DMS153 treated with DMSO at 0.1 percent for 48 hours (cell line): Measurements from ENCODE around the gene LHFPL6.

Source experiments
- DNase-seq: peaks from one replicate; lab custom pipeline; 2025; ENCODE audit not compliant: unreplicated experiment; lab: John Stamatoyannopoulos, UW

The LHFPL6 gene

DNA sequence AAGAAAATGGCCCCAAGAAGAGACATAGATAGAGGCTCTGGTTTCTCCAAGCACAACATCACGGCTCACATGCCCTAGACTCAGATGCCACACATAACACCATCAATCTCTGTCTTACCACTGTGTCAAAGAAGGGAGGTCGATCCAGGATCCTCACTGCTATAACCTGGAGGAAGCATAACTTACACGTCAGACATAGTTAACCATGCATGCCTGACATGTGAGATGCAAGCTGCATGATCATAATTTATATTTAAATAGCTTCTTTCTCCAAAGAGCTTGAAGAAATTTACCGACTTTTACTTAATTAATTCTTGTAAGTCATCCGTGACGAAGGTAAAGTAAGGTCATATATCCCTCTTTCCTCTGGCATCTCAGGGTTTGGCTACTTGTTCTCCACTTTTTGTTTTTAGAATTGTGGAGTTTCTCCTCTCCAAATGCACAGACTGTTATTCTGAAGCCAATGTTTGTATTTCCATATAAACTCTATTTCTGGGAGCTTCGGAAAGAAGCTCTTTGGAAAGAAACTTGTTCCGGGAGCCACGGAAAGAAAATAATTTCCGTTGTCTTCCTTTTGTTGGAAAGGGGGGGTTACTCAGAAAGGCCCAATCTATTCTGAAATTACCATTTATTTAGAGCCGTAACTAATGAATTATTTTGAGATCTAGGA is 205.6 kb downstream of the LHFPL6 start:
- no peak for DNase-seq

DNA sequence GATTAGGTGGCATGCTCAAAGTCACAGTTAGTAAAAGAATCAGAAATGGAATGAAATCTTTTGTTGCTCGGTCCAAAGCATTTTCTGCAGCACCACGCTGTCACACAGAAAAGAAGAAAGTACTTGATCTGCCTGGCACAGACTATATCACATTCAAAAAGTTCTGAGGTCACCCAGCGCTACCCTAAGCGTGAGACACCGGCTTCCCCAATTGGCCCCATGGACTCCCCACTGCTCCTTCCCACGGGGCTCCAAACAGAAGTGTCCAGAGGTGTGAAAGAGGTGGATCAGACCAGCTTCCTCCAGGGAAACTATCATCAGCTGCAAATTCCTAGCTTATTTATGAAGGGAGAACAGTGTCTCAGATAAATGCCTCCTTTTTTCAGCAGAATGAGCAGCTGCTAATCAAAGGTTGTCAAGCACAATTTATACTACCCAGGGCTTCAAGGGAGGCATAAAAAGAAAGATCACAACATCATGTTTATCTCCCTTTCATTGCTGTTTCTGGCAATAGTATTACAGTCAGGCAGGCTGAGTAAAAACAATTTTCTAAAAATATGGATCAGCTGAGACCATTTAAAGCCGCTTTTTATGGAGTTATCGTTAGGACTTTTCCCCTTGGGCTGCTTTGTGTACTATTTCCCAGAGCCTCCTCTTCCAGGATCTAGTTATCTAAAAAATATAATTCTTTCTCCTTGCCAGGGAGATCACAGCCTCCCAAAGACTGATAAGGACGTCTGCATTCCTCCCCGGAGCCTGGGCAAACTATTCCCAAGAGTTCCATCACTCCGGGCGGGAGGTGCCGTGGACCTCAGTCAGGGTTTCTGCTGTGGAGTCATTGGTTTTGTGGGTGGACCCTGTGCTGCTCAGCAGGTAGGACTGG is 208.0 kb downstream of the LHFPL6 start:
- no peak for DNase-seq

DNA sequence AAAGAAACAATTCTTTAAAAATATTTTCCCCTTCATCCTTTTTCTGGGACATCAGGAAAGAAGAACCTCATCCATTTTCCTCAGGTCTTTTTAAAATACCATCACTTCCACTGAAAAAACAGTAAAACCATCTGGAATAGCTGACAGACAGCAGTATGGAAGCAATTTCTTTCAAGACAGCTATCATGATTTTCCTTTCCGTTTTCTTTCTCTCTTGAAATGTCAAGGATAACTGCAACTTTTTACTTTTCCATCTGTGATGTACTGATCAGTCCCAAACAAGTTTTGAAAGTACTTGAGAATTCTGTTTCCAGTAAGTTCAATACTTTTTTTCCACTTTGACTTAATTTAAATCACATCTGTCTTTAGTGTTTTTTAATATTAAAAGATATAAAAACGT is 211.2 kb downstream of the LHFPL6 start:
- DNase-seq = no peak

DNA sequence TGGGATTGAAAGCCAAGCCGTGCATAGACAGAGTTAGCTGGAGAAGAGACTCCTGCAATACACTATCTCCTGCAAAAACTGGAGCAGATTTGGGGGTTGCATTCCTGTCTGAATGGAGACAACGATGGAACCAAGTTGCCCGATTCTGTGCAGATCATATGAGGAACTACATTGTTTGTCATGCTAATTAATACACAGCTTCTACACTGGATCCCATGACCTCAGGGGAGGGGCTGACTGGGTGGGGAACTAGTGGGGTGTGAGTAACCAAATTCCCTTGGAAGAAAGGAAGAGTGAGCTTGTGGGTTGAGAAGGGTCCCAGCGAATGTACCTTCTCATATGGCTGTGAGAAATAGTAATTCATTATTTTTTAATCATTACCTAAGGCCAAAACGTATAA is 214.0 kb downstream of the LHFPL6 start:
- DNase-seq = no peak

DNA sequence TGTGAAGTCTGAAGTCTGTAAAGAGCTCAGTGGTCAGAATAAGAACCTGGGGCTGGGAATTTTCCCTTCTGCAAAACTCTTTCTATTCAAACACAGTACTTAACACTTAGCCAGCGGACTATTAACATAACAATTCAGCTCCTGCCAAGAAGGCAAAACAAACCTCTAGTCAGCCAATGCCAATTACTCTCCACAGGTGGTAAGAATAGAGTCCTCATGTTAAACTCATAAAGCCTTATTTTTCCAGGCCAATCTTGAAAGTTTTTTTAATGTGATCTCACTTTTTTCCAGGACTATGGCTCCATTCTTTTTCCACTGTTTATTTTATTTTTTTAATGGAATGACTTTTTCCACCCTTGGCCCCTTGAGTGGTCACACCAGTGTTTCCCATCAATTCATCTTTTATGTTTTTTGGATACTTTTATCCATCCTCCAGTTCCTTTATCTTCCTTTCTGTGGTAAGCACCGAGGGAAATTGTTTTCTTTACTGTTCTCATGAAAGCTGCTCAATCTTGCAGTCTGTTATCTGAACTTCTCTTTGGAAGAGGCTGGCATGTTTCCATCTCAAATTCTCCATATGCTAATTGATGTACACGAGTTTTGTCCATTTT is 217.3 kb downstream of the LHFPL6 start:
- no peak for DNase-seq

DNA sequence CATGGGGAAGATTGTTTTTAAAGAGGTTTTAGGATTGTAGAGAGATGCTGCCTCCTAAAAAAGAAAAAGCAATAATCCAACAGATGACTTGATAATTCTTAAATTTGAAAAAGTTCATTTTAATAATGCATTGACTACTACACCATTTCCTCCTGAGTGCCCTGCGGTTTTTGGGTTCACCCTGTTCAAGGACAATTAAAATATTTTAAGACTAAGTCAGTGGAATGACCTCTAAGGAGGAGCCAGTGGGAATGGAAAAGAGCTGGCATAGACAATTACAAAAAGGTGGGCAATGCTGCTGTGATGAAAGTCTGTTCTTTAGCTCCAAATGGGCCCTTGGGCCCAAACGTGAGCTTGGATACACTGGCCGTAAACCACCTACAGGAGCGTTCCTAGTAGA is 217.8 kb downstream of the LHFPL6 start:
- DNase-seq = no peak

DNA sequence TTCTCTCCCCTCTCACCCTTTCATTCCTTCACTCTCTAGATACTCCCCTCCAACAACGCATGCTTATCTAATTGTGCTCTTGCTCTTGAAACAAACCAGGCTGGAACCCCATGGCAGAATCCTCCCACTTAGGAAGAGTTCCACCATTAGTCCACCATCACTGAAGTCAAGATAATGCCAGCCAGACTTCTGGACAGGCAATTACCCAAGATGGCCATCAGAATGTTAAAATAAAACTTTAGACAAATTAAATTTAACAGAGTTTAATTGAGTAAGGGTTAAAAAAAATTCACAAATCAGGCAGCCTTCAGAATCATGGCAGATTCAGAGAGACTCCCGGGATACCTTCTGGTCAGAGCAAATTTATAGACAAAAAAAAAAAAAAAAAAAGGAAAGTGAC is 221.5 kb downstream of the LHFPL6 start:
- no peak for DNase-seq

DNA sequence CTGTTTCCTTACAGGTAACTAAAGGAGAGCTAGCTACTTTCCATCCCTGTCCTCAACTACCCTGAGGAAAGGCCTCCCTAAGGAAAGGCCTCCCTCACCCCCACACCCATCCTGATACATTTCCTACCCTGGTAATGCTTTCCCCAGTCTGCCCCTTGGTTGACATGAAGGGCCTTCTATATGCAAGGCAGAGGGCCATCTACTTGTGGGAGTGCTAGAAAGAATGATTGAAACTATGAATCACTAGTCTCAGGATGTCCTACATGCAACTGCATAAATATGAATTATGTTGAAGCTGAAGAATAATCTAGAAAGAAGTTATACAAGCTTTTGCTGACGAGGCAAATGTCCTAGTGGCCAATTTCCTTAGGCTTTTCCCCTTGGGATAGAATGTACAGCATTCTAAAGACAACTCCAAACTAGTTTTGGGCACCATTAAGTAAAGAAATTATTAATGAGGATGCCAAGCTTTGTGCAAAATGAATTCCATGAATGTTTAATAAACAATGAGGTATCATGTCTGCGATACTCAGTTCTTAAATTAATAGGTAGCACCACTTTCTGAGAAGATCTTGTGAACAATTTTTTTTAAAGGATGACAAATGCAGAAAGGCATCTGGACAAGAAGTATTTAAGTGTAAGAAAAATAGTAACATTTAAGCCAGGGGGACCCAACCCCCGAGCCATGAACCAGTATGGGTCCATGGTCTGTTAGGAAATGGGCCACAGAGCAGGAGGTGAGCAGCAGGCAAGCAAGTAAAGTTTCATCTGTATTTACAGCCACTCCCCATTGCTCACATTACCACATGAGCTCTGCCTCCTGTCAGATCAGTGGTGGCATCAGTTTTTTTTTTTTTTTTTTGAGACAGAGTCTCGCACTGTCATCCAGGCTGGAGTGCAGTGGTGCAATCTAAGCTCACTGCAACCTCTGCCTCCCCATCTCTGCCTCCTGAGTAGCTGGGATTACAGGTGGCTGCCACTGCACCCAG is 223.0 kb downstream of the LHFPL6 start:
- no peak for DNase-seq

DNA sequence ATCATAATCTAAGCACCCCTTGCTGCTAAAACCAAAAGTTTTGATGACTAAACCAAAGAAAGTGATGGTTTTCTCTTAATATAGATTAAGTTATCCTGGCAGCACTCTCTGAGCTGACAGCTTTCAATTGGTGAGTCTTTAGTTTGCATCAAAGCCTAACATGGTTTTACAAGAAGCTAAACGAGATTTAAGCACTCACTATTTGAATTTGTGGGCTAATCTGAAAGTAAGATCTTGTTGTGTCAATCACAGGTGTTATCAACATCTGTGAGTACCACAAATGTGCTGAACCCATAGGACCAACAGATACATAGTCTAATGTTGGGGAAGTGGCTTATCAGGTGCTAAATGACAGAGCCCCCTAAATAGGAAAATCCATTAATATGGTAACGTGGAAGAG is 223.9 kb downstream of the LHFPL6 start:
- no peak for DNase-seq

DNA sequence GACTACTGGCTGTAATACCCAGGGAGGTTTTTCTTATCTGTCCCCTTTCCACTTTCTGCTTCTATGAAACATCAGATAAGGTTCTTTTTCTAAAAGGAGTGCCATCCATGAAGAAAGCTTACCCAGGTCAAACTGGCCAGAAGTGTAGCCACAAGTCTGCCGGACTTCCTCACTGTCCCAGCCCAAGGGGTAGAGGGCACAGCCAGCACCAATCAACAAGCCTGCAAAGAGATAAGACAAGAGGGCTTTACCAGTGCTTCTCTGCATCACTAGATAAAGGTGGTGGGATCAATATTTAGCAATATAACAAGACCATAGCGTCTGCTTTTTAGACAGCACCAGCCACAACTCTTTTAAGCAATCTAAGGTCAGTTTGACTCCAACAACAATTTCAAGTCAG is 224.7 kb downstream of the LHFPL6 start:
- no peak for DNase-seq

DNA sequence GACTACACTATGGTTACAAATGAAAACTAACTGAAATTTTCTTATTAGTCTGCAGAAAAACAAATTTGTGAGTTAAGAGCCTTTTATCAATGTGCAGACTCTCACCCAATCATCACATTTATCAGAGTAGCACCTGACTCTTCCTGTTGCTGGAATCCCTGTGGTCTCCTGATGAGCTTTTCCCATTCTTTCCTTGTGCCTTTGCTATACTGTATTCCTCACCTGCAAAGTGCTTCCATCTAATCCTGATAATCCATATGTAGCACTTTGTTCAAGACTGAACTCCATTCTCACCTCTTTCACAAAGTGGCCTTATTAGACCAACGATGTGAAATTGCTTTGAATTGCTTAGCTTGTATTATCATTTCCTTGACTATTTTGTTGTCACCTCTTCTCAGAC is 225.3 kb downstream of the LHFPL6 start:
- DNase-seq = no peak

DNA sequence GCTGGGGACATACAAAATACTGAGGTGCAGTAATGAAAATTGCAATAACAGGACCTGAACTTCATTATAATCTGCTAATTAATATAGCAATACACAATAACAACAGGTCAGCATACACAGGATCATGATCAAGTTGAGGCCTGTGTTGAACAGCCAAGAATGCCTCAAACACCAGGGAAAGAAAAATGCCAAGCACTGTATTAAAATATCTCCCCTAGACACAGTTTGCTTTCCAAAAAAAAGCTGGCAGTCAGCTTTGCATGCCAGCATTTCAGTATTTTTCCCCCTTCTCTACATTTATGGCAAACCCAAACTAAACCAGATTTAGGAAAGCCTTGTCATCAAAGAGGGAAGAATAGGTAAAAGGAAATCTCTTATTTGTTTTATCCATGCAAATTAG is 226.9 kb downstream of the LHFPL6 start:
- no peak for DNase-seq

DNA sequence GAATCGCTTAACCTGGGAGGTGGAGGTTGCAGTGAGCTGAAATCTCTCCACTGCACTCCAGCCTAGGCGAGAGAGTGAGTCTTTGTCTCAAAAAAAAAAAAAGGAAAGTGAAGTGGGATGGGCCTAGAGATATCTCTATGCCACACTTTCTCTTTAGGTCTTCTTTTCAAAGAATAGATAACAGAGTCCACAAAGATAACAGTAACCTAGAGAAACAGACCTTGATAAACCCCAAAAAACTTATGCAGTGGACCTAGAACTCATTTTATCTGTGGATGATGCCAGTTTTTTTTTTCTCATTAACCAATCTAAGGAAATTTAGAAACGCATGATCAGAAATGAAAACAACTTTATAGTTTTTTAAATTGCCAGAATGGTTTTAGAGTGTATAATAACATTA is 227.4 kb downstream of the LHFPL6 start:
- no peak for DNase-seq

DNA sequence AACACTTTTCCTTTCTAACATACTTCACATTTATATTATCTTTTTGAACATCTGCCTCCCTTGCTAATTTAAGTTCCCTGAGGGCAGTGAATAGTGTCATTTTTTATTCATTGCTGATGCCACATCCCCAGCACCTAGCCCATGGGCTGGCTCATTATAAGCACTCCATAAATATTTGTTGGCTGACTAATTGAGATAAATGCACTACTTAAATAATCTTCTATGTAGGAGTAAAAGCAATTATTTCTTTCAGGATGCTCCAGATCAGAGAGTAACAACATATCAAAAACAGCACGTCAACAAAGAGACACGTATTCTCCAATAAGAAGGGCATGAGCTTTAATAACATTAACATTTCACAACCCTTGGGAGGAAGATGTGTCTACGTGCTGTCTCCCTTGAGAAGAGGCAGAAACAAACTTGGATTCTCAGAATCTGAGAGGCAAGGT is 228.2 kb downstream of the LHFPL6 start:
- no peak for DNase-seq

DNA sequence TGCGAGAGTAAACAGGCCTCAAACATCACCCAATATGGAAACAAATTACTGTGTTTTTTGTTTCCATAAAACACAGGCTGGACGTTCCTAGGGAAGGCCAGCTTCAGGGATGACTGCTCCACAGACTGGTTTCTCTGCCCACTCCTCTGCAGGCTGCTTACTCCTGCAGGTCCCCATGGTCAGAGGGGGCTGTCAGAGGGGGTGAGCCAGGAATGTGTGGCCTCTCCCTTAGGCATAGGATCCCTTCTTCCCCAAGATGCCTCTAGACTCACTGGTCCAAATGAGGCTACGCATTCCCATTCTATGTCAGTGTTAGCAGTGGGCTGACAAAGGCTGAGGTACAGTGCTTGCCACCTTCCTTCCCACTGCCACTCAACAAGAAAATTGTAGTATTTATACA is 229.8 kb downstream of the LHFPL6 start:
- no peak for DNase-seq

DNA sequence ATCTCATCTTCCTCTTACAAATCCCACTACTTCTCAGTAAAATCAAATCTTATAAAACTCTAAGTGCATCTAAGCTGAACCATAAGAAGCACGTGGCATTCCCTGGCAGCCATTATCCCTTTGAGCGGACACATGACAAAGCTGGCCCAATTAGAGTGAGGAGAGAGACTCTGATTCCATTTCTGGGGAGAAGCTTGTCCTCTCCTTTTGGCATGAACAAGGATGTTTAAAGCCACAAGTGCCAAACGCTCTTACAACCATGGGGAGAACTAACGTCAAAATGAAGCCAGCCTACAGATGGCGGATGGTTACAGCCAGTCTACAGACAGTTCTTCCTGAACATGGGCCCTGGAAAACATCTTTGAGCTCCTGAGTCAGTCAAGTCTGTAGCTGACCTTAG is 231.3 kb downstream of the LHFPL6 start:
- no peak for DNase-seq

DNA sequence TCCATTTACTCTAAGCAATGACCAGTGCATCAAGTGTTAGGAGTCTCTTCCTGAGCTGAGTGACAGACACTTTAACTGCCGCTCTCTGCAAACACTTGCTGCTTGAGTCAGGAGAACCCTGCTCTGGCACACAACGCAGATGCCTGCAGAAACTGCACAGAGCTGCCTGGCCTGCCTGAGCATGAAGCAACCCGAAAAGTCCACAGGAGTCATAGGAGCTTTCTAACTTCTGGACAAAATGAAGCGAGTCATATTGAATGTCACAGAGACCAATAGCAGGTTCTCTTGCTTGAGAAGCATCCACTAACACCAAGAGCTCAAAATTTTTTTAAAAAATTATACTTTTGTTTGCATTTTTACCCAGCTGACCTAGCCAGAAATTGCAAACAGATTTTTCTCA is 232.4 kb downstream of the LHFPL6 start:
- no peak for DNase-seq

DNA sequence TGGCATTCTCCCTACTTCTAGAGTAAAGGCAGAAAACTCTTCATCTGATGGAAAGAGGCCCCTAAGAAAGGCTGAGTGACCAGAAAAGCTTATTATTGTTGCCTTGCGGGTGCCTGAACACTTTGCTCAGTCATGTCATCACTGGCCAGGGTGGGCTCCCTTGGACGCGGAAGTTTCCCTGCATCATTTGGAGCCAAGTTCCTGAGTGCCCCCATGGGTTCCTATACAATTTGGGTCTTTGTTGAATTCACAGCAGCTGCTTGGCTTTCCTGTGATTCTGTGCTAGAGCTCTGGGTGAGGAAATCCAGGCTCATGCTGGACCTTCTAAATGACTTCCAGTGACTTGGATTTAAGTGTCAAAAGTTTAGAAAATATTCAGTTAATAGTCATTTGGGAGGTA is 232.9 kb downstream of the LHFPL6 start:
- DNase-seq = no peak

DNA sequence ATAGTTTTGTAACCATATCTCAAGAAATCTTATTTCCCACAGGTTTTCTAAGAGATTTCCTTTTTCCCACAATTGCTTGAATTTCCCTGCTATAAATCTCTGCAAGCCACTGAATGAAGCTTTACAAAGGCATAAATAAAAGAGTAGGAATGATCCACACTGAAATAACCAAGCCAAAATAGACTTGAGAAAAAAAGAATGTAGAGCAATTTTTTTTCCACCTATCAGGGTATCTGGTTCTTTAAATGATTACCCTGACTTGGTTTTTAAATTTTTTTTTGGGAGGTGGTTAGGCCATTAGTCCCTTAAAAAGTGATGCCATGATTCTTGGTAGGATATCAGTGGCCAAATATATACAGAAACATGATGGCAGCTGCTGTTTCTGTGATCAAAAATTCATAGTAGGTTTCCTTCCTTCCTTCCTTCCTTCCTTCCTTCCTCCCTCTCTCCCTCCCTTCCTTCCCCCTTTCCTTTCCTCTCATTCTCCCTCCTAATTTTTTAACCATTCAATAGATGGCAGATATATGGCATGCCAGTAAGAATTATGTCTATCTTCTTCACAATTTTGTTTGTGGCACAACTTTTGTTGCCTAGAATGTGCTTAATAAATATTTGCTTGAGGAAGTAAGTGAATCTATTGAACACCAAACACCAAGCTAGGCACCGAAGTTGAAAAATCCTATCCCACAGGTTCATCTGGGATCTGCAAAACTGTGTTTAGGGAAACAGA is 233.7 kb downstream of the LHFPL6 start:
- DNase-seq = no peak

DNA sequence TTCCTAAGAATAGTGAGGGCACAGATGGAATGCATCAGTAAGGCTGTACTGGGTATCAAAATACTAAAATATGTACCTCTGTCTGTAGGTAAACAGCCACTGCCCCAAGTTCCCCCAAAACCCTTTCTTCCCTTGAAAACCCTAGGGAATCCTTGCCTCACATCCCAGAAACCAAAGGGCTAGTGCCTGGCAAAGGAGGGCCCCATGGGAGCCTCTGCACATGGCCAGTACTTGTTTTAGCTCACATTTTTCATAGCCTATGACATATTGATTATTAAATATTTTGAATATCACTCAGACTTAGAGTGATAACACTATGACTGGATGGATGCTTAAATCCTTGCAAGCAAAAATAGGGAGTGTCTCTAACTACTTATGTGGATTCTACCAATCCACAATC is 237.1 kb downstream of the LHFPL6 start:
- DNase-seq = no peak
